Loucy (cell line): ENCODE results near the gene GIGYF2.

Experiments used
- EZH2phosphoT487 ChIP-seq: fragments of 200-600 bp; IDR thresholded peaks from 2 replicates; pipeline ENCODE4 v1.6.1; 2018; ENCODE audit warnings: antibody characterized with exemption, mild to moderate bottlenecking, moderate library complexity, borderline replicate concordance
- TF ChIP-seq, protein P1 (sequence below): fragments of 200-600 bp; sonication (generic); conservative IDR thresholded peaks from 2 replicates; pipeline ENCODE4 v1.5.1; 2014; ENCODE audit warnings: mild to moderate bottlenecking, antibody characterized with exemption, low read length

GRCh38 chr2:232741294-232741693 is 44.2 kb downstream of the GIGYF2 start:
- TF ChIP-seq, protein P1, sequence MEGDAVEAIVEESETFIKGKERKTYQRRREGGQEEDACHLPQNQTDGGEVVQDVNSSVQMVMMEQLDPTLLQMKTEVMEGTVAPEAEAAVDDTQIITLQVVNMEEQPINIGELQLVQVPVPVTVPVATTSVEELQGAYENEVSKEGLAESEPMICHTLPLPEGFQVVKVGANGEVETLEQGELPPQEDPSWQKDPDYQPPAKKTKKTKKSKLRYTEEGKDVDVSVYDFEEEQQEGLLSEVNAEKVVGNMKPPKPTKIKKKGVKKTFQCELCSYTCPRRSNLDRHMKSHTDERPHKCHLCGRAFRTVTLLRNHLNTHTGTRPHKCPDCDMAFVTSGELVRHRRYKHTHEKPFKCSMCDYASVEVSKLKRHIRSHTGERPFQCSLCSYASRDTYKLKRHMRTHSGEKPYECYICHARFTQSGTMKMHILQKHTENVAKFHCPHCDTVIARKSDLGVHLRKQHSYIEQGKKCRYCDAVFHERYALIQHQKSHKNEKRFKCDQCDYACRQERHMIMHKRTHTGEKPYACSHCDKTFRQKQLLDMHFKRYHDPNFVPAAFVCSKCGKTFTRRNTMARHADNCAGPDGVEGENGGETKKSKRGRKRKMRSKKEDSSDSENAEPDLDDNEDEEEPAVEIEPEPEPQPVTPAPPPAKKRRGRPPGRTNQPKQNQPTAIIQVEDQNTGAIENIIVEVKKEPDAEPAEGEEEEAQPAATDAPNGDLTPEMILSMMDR: no peak
- TF ChIP-seq EZH2phosphoT487: no peak
